CD4-positive, alpha-beta T cell treated with Interleukin-21 for 1 hour (primary cell): Measurements from ENCODE around the gene ZNF613.
"Not testable (repeated sequence)": the region's sequence is repeated elsewhere in the genome, so short reads cannot be mapped to it uniquely, and the experiment has no call there.

Experiments
- DNase-seq: peaks from one replicate; pipeline ENCODE4 v3.0.0-alpha.2; 2020

Gene ZNF613

GRCh38 chr19:51926784-51927741, at the start of gene ZNF613:
Gene ZNF613 (plus strand): TSS chr19:51927472. CDS start chr19:51936221, 8,749 bp downstream.
- peak; percentile 87 for DNase-seq

- DNase-seq, result no peak
These were observed 44.8 kb upstream of the ZNF613 start for GRCh38 chr19:51882518-51882917.

GRCh38 chr19:51884713-51885112, 42.6 kb upstream of the ZNF613 start:
- DNase-seq, result no peak

GRCh38 chr19:51887522-51888498, 39.5 kb upstream of the ZNF613 start, which contains the start of gene ZNF577:
Gene ZNF577 (minus strand): TSS chr19:51887951. CDS start chr19:51880382, 7,569 bp downstream.
- DNase-seq, result peak; percentile 82

- DNase-seq, result no peak
These were observed 37.3 kb upstream of the ZNF613 start for GRCh38 chr19:51889934-51890333.

GRCh38 chr19:51891193-51891747, 36.0 kb upstream of the ZNF613 start:
- no peak for DNase-seq

GRCh38 chr19:51901860-51902259, 25.4 kb upstream of the ZNF613 start:
- DNase-seq, result no peak

- no peak for DNase-seq
These were observed 24.1 kb upstream of the ZNF613 start for GRCh38 chr19:51903192-51903591.

- peak; percentile 81 for DNase-seq
These were observed 22.7 kb upstream of the ZNF613 start, which contains the start of gene ZNF649 for GRCh38 chr19:51904331-51905165. Gene ZNF649 (minus strand): TSS chr19:51905017. CDS start chr19:51900107, 4,910 bp downstream.

- DNase-seq, result no peak
These were observed 22.1 kb upstream of the ZNF613 start for GRCh38 chr19:51905206-51905605.

GRCh38 chr19:51905639-51906038, 21.6 kb upstream of the ZNF613 start:
- not testable (repeated sequence) for DNase-seq

GRCh38 chr19:51906108-51906507, 21.2 kb upstream of the ZNF613 start:
- not testable (repeated sequence) for DNase-seq

- not testable (repeated sequence) for DNase-seq
These were observed 19.3 kb upstream of the ZNF613 start for GRCh38 chr19:51907981-51908380.

GRCh38 chr19:51915324-51915867, 11.9 kb upstream of the ZNF613 start:
- DNase-seq, result no peak

GRCh38 chr19:51916167-51916566, 11.1 kb upstream of the ZNF613 start:
- no peak for DNase-seq

GRCh38 chr19:51919606-51920005, 7.7 kb upstream of the ZNF613 start:
- no peak for DNase-seq

GRCh38 chr19:51921949-51922348, 5.3 kb upstream of the ZNF613 start:
- no peak for DNase-seq

GRCh38 chr19:51926426-51926783, 867 bp upstream of the ZNF613 start:
- no peak for DNase-seq

- no peak for DNase-seq
These were observed 587 bp downstream of the ZNF613 start for GRCh38 chr19:51927859-51928258.

- DNase-seq, result no peak
These were observed 4.6 kb downstream of the ZNF613 start for GRCh38 chr19:51931921-51932320.

- no peak for DNase-seq
These were observed 11.7 kb downstream of the ZNF613 start for GRCh38 chr19:51938936-51939335.
